ENCODE results near the gene LBH.

DNA sequence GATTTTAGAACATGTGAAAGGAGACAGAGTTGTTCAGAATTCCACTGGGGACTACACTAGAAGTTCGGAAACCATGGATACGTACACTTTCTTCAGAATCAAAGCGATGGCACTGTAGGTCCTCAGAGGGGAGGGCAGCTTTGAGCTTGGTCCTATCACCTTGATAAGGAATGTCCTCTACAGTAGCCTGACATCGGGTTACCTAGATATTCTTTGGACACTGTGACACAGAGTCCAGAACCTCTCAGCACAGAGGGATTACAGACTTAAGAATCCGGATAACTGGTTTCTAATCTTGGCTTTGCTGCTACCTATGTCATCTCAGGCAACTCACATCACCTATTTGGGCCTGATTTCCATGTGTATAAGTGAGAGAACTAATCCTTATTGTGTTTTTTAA, 14.0 kb downstream of the LBH start:
- TF ChIP-seq, protein P1, sequence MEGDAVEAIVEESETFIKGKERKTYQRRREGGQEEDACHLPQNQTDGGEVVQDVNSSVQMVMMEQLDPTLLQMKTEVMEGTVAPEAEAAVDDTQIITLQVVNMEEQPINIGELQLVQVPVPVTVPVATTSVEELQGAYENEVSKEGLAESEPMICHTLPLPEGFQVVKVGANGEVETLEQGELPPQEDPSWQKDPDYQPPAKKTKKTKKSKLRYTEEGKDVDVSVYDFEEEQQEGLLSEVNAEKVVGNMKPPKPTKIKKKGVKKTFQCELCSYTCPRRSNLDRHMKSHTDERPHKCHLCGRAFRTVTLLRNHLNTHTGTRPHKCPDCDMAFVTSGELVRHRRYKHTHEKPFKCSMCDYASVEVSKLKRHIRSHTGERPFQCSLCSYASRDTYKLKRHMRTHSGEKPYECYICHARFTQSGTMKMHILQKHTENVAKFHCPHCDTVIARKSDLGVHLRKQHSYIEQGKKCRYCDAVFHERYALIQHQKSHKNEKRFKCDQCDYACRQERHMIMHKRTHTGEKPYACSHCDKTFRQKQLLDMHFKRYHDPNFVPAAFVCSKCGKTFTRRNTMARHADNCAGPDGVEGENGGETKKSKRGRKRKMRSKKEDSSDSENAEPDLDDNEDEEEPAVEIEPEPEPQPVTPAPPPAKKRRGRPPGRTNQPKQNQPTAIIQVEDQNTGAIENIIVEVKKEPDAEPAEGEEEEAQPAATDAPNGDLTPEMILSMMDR (IDR thresholded peaks at IDR 0.05; ENCODE audit: low read depth, low read length), result no peak
- no peak for TF ChIP-seq EZH2phosphoT487 (IDR thresholded peaks at IDR 0.05; ENCODE audit: low read depth)

All from OCI-LY3 (cell line).